ENCODE data around the gene DOK7. TPM values are rescaled to one million over a fixed set of nuclear protein-coding genes. Genes with fewer than 3 reads are reported as not detected.

Gene DOK7
- total and polyA plus RNA-seq, 2 donors (not counting 1 experiment from before 2014, with no cell fraction given): 0.17 TPM; not detected in 1

DNA sequence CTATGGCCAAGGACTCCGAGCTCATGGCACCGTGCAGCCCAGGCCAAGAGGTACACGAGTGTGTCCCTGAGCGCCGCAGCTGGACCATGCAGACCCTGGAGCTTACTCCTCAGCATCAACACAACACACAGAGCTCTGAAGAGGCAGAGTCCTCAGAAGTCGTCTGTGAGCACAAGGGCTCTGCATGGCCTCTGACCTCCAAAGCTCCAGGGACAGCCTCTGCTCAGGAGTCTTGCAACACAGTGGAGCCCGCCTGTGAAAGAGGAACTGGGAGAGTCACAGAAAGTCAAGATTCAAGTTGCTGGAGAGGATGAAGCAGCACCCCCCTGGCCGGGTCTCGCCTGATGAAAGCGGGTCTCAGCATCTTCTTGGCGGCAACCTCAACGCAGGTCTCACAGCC, 66.3 kb downstream of the DOK7 start:
- no peak for DNase-seq (ENCODE audit: low read depth in 2 of 2)
- no peak overlapping the region for H3K27ac ChIP-seq (ENCODE audit: insufficient read depth, low read length)
- H3K4me3 ChIP-seq (replicated peaks in 1 of 4; ENCODE audit: control extremely low read depth in 1 of 4, insufficient read depth in 1 of 4, low read depth in 3 of 4, low read length in 4 of 4): no peak overlapping the region
- H3K27me3 ChIP-seq (ENCODE audit: control insufficient read depth, insufficient read depth, low read length): no peaks in the 10 kb centered on the region
- H3K9ac ChIP-seq (ENCODE audit: insufficient read depth, low read length): no peak overlapping the region
- H2AFZ ChIP-seq (ENCODE audit: low read length): no peak overlapping the region
- H3K79me2 ChIP-seq (ENCODE audit: control insufficient read depth, insufficient read depth, low read length): peaks cover 13% of the 10 kb centered on the region
- H3K9me3 ChIP-seq (ENCODE audit: control insufficient read depth, insufficient read depth, low read depth, low read length): no peaks in the 10 kb centered on the region
- H4K20me1 ChIP-seq (ENCODE audit: control insufficient read depth, extremely low read depth, insufficient read depth, low read length): no peaks in the 10 kb centered on the region
- TF ChIP-seq, protein P1, sequence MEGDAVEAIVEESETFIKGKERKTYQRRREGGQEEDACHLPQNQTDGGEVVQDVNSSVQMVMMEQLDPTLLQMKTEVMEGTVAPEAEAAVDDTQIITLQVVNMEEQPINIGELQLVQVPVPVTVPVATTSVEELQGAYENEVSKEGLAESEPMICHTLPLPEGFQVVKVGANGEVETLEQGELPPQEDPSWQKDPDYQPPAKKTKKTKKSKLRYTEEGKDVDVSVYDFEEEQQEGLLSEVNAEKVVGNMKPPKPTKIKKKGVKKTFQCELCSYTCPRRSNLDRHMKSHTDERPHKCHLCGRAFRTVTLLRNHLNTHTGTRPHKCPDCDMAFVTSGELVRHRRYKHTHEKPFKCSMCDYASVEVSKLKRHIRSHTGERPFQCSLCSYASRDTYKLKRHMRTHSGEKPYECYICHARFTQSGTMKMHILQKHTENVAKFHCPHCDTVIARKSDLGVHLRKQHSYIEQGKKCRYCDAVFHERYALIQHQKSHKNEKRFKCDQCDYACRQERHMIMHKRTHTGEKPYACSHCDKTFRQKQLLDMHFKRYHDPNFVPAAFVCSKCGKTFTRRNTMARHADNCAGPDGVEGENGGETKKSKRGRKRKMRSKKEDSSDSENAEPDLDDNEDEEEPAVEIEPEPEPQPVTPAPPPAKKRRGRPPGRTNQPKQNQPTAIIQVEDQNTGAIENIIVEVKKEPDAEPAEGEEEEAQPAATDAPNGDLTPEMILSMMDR (conservative IDR thresholded peaks at IDR 0.05 in 1 of 2, IDR thresholded peaks at IDR 0.05 in 1 of 2; ENCODE audit: low read depth in 1 of 2, low read length in 2 of 2): no peak
- no peak for TF ChIP-seq EZH2 (IDR thresholded peaks at IDR 0.05; ENCODE audit: low read length, missing control alignments)
- H3K4me2 ChIP-seq (ENCODE audit: extremely low read depth, insufficient read depth, low read length): no peak overlapping the region
- H3K36me3 ChIP-seq (ENCODE audit: control insufficient read depth, insufficient read depth, low read length): peaks cover 4% of the 10 kb centered on the region
- H3K4me1 ChIP-seq (ENCODE audit: control insufficient read depth, extremely low read depth, insufficient read depth, low read length): peaks cover 6% of the 10 kb centered on the region

- H3K4me3 ChIP-seq (replicated peaks in 1 of 4; ENCODE audit: control extremely low read depth in 1 of 4, insufficient read depth in 1 of 4, low read depth in 3 of 4, low read length in 4 of 4): peak overlapping the region in 1 of 4 experiments; percentile 89
- no peak overlapping the region for H2AFZ ChIP-seq (ENCODE audit: low read length)
- H3K9ac ChIP-seq (ENCODE audit: insufficient read depth, low read length): no peak overlapping the region
- TF ChIP-seq EZH2 (IDR thresholded peaks at IDR 0.05; ENCODE audit: low read length, missing control alignments): no peak
- TF ChIP-seq, protein P1 (conservative IDR thresholded peaks at IDR 0.05 in 1 of 2, IDR thresholded peaks at IDR 0.05 in 1 of 2; ENCODE audit: low read depth in 1 of 2, low read length in 2 of 2): no peak
- peaks cover 6% of the 10 kb centered on the region for H3K4me1 ChIP-seq (ENCODE audit: control insufficient read depth, extremely low read depth, insufficient read depth, low read length)
- DNase-seq (ENCODE audit: low read depth in 2 of 2): no peak
- no peaks in the 10 kb centered on the region for H3K9me3 ChIP-seq (ENCODE audit: control insufficient read depth, insufficient read depth, low read depth, low read length)
- no peaks in the 10 kb centered on the region for H3K36me3 ChIP-seq (ENCODE audit: control insufficient read depth, insufficient read depth, low read length)
- no peaks in the 10 kb centered on the region for H4K20me1 ChIP-seq (ENCODE audit: control insufficient read depth, extremely low read depth, insufficient read depth, low read length)
- H3K27me3 ChIP-seq (ENCODE audit: control insufficient read depth, insufficient read depth, low read length): no peaks in the 10 kb centered on the region
- no peak overlapping the region for H3K4me2 ChIP-seq (ENCODE audit: extremely low read depth, insufficient read depth, low read length)
- H3K79me2 ChIP-seq (ENCODE audit: control insufficient read depth, insufficient read depth, low read length): peaks cover 13% of the 10 kb centered on the region
- H3K27ac ChIP-seq (ENCODE audit: insufficient read depth, low read length): no peak overlapping the region
These were observed 66.9 kb downstream of the DOK7 start for GRCh38 chr4:3530051-3530450.

DNA sequence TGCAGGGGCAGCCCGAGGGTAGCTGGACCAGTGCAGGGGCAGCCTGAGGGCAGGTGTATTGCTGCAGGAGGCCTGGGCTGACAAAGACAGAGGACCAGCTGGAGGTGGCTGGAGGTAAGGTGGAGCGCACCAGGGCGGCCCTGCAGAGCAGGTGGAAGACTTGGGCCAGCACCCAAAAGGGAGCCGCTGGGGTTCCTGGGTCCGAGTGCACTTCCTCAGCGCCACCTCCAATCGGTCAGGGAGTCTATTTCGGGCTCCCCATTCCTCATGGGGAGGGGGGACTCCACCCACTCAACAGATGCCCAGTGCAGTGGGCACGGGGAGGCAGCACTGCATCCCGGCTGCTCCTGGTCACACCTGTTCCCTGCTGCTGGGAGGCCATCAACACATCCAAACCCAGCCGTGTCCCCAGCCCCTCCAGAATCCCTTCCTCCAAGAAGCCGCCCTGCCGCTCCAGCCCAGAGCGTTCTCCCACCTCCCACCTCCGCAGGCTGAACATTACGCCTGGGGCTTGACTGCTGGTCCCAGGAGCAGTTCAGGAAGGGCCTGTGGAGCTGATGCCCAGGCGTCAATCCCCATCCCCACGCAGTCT, 67.7 kb downstream of the DOK7 start:
- Histone ChIP-seq H4K20me1 (ENCODE audit: control insufficient read depth, extremely low read depth, insufficient read depth, low read length) (no peaks in the 10 kb centered on the region), H3K4me2 (ENCODE audit: extremely low read depth, insufficient read depth, low read length) (peak overlapping the region; percentile 94), H3K36me3 (ENCODE audit: control insufficient read depth, insufficient read depth, low read length) (no peaks in the 10 kb centered on the region), H3K4me1 (ENCODE audit: control insufficient read depth, extremely low read depth, insufficient read depth, low read length) (peaks cover 6% of the 10 kb centered on the region), H3K9me3 (ENCODE audit: control insufficient read depth, insufficient read depth, low read depth, low read length) (no peaks in the 10 kb centered on the region), H3K79me2 (ENCODE audit: control insufficient read depth, insufficient read depth, low read length) (peaks cover 13% of the 10 kb centered on the region), H3K9ac (ENCODE audit: insufficient read depth, low read length) (no peak overlapping the region), H3K4me3 (replicated peaks in 1 of 4; ENCODE audit: control extremely low read depth in 1 of 4, insufficient read depth in 1 of 4, low read depth in 3 of 4, low read length in 4 of 4) (peak overlapping the region; percentile 56 to 89 (median 72)), H3K27ac (ENCODE audit: insufficient read depth, low read length) (no peak overlapping the region), H3K27me3 (ENCODE audit: control insufficient read depth, insufficient read depth, low read length) (no peaks in the 10 kb centered on the region), H2AFZ (ENCODE audit: low read length) (no peak overlapping the region)
- no peak for TF ChIP-seq EZH2 (IDR thresholded peaks at IDR 0.05; ENCODE audit: low read length, missing control alignments)
- TF ChIP-seq, protein P1 (conservative IDR thresholded peaks at IDR 0.05 in 1 of 2, IDR thresholded peaks at IDR 0.05 in 1 of 2; ENCODE audit: low read depth in 1 of 2, low read length in 2 of 2): no peak
- DNase-seq (ENCODE audit: low read depth in 2 of 2): no peak

All from fibroblast of lung (primary cell).